PC-3 (cell line): ENCODE results near the gene RPS19BP1. TPM values are rescaled to one million over a fixed set of nuclear protein-coding genes. Genes with fewer than 3 reads are reported as not detected.
A peak's percentile ranks its signal among the peaks of the same experiment; 100 is the strongest.

Experiments used
- ATAC-seq: fragments of 200-7000 bp; cut with Tn5 transposase; 2 replicates; pipeline ENCODE4 v1.9.1; 2020; ENCODE audit warnings: mild to moderate bottlenecking, moderate library complexity
- BruUV-seq: library from RNA; stranded (reverse); fragments of 400-500 nt; replicated peaks from 2 replicates; lab custom pipeline; 2021; lab: Mats Ljungman, UMichigan
- CTCF ChIA-PET: fragments of 300-600 bp; sonication (Branson Sonifier 250); formaldehyde crosslinking; loops from one replicate; lab custom pipeline; 2022; ENCODE audit warnings: antibody characterized with exemption; lab: Charles Lee
- POLR2A ChIA-PET: fragments of 300-600 bp; sonication (Branson Sonifier 250); formaldehyde crosslinking; loops from one replicate; lab custom pipeline; 2022; ENCODE audit warnings: antibody characterized with exemption; ENCODE audit not compliant: unreplicated experiment; lab: Charles Lee
- DNase-seq: peaks from one replicate; pipeline ENCODE4 v3.0.0-alpha.2; 2015
- H2AFZ ChIP-seq: fragments of 300-600 bp; sonication (generic); 2 replicates; pipeline ENCODE4 v1.6.0; 2016; ENCODE audit warnings: antibody characterized with exemption, low read length
- H3F3A ChIP-seq: fragments of 300-600 bp; sonication (generic); one replicate; pipeline ENCODE4 v1.6.0; 2017; ENCODE audit warnings: antibody characterized with exemption, low read length, control low read depth, mild to moderate bottlenecking; ENCODE audit not compliant: unreplicated experiment
- H3K27ac ChIP-seq: fragments of 300-600 bp; sonication (generic); 2 replicates; pipeline ENCODE4 v1.5.1; 2016; ENCODE audit warnings: mild to moderate bottlenecking, low read length
- H3K27me3 ChIP-seq: fragments of 300-600 bp; sonication (generic); 2 replicates; pipeline ENCODE4 v1.6.1; 2016; ENCODE audit warnings: low read length, mixed read lengths
- H3K36me3 ChIP-seq: fragments of 300-600 bp; sonication (generic); 2 replicates; pipeline ENCODE4 v1.6.1; 2016; ENCODE audit warnings: low read depth, mixed run types, low read length, mixed read lengths
- H3K4me1 ChIP-seq: fragments of 300-600 bp; sonication (generic); 2 replicates; pipeline ENCODE4 v1.5.1; 2016; ENCODE audit warnings: low read length; ENCODE audit not compliant: insufficient read depth
- H3K4me2 ChIP-seq: fragments of 300-600 bp; sonication (generic); 2 replicates; pipeline ENCODE4 v1.6.0; 2016; ENCODE audit warnings: low read length
- H3K4me3 ChIP-seq: fragments of 300-600 bp; sonication (generic); 2 replicates; pipeline ENCODE4 v1.5.1; 2016; ENCODE audit warnings: mild to moderate bottlenecking, low read length, mixed read lengths
- H3K79me2 ChIP-seq: fragments of 300-600 bp; sonication (generic); 2 replicates; pipeline ENCODE4 v1.6.1; 2017; ENCODE audit warnings: low read length, mixed read lengths
- H3K9ac ChIP-seq: fragments of 300-600 bp; sonication (generic); 2 replicates; pipeline ENCODE4 v1.6.0; 2016; ENCODE audit warnings: mild to moderate bottlenecking, low read length
- H3K9me2 ChIP-seq: fragments of 300-600 bp; sonication (generic); replicated peaks from 2 replicates; pipeline ENCODE4 v1.6.1; 2016; ENCODE audit warnings: mixed run types, low read length, mixed read lengths
- H3K9me3 ChIP-seq: fragments of 300-600 bp; sonication (generic); 2 replicates; pipeline ENCODE4 v1.6.1; 2016; ENCODE audit warnings: low read length, mixed read lengths
- H4K20me1 ChIP-seq: fragments of 300-600 bp; sonication (generic); 2 replicates; pipeline ENCODE4 v1.6.1; 2016; ENCODE audit warnings: low read length, mixed read lengths
- CTCF ChIP-seq: fragments of 300-600 bp; sonication (generic); conservative IDR thresholded peaks from 2 replicates; pipeline ENCODE4 v1.5.1; 2017; ENCODE audit warnings: antibody characterized with exemption, low read depth, mild to moderate bottlenecking, low read length
- EZH2 ChIP-seq: fragments of 300-600 bp; sonication (generic); IDR thresholded peaks from one replicate; pipeline ENCODE4 v1.6.1; 2017; ENCODE audit warnings: antibody characterized with exemption, mild to moderate bottlenecking, low read length; ENCODE audit not compliant: unreplicated experiment
- EZH2phosphoT487 ChIP-seq: fragments of 300-600 bp; sonication (generic); IDR thresholded peaks from 2 replicates; pipeline ENCODE4 v1.6.1; 2018; ENCODE audit warnings: mild to moderate bottlenecking, antibody characterized with exemption, low read length, borderline replicate concordance
- intact Hi-C: fragments of 100-400 bp; cut with micrococcal nuclease; formaldehyde crosslinking; loops from 2 replicates; pipeline ENCODE4 v1.9.0; 2023
- total RNA-seq: library from RNA; depleted of rRNA; stranded (reverse); fragments of >200 nt; gene quantifications from 2 replicates; pipeline ENCODE4 v1.2.3, GENCODE V29; 2014

Gene RPS19BP1
- total RNA-seq, 1 experiment from 2014 or later, result 253 TPM

DNA sequence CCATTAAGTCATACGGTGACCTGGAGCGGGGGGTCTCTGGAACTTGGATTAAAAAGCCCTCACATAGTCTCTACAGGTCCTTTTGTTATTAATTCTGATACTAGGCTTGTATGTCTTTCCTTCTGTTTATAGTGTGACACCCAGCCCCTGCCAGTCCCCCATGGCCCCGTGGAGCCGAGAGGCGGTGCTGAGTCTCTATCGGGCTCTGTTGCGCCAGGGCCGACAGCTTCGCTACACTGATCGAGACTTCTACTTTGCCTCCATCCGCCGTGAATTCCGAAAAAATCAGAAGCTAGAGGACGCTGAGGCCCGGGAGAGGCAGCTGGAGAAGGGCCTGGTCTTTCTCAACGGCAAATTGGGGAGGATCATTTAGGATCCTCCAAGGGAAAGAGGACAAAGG is 28.5 kb downstream of the RPS19BP1 start:
- H3K9ac ChIP-seq, result no peak overlapping the region
- 0 out of 2 replicates have a peak overlapping the region, but pooled peaks have one; percentile 78 for H3K4me2 ChIP-seq
- no peak overlapping the region for H3K4me3 ChIP-seq
- no peak overlapping the region for H2AFZ ChIP-seq
- CTCF ChIA-PET, result no interaction called here
- H3K9me2 ChIP-seq, result no peaks in the 10 kb centered on the region
- H3K79me2 ChIP-seq, result peaks cover 61% of the 10 kb centered on the region
- H3K9me3 ChIP-seq, result no peaks in the 10 kb centered on the region
- no peaks in the 10 kb centered on the region for H4K20me1 ChIP-seq
- POLR2A ChIA-PET, result no interaction called here
- ATAC-seq (no peak), DNase-seq (no peak)
- H3K36me3 ChIP-seq, result peaks cover 34% of the 10 kb centered on the region; the same call in 1 of the 2 replicates
- no peaks in the 10 kb centered on the region for H3F3A ChIP-seq
- TF ChIP-seq EZH2phosphoT487, result no peak
- TF ChIP-seq CTCF, result no peak
- TF ChIP-seq EZH2, result no peak
- no peaks in the 10 kb centered on the region for H3K27me3 ChIP-seq
- no peak overlapping the region for H3K27ac ChIP-seq
- H3K4me1 ChIP-seq, result peaks cover 17% of the 10 kb centered on the region
- BruUV-seq, result no TSS peak
- intact Hi-C loops, result no loop called here

DNA sequence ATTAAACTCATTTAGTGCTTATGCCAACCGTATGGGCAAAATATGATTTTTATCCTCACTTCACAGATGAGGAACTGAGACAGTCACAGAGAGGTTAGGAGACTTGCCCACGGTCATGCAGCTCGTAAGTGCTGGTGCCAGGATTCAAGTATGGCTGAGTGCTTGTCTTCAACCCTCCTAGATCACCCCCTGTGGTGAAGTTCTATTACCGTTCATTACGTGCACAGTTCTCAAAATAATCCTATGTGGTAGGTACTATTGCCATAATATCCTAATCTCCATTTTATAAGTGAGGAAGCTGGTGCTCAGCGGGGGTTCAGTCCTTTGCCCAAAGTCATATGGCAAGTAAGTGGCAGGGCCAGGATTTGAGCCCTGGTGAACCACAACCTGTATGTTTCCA is 28.9 kb downstream of the RPS19BP1 start:
- peak overlapping the region; percentile 93 for H3K4me3 ChIP-seq
- no peak overlapping the region for H2AFZ ChIP-seq
- H3K9me3 ChIP-seq, result no peaks in the 10 kb centered on the region
- peaks cover 57% of the 10 kb centered on the region for H3K79me2 ChIP-seq
- intact Hi-C loops, result no loop called here
- H3K9ac ChIP-seq, result peak overlapping the region; percentile 94; the same call in 1 of the 2 replicates
- H3K4me1 ChIP-seq, result peaks cover 17% of the 10 kb centered on the region
- no TSS peak for BruUV-seq
- ChIA-PET POLR2A (no interaction called here), CTCF (no interaction called here)
- ATAC-seq (no peak), DNase-seq (no peak)
- H3K27me3 ChIP-seq, result no peaks in the 10 kb centered on the region
- no peaks in the 10 kb centered on the region for H3F3A ChIP-seq
- no peaks in the 10 kb centered on the region for H3K9me2 ChIP-seq
- H3K36me3 ChIP-seq, result peaks cover 34% of the 10 kb centered on the region; the same call in 1 of the 2 replicates
- H3K27ac ChIP-seq, result no peak overlapping the region
- H4K20me1 ChIP-seq, result no peaks in the 10 kb centered on the region
- no peak for TF ChIP-seq CTCF
- TF ChIP-seq EZH2, result no peak
- TF ChIP-seq EZH2phosphoT487, result no peak
- H3K4me2 ChIP-seq, result peak overlapping the region; percentile 78

GRCh38 chr22:39502789-39503409 is 29.6 kb downstream of the RPS19BP1 start:
- intact Hi-C loops, result no loop called here
- Histone ChIP-seq H3K9me3 (no peaks in the 10 kb centered on the region), H3K9me2 (no peaks in the 10 kb centered on the region), H2AFZ (peak overlapping the region; percentile 78), H3K27ac (peak overlapping the region; percentile 25; the same call in 1 of the 2 replicates), H3F3A (no peaks in the 10 kb centered on the region), H4K20me1 (no peaks in the 10 kb centered on the region), H3K79me2 (peaks cover 50% of the 10 kb centered on the region), H3K4me1 (peaks cover 17% of the 10 kb centered on the region), H3K36me3 (peaks cover 27% of the 10 kb centered on the region; the same call in 1 of the 2 replicates), H3K4me2 (peak overlapping the region; percentile 78), H3K4me3 (peak overlapping the region; percentile 93), H3K27me3 (no peaks in the 10 kb centered on the region), H3K9ac (peak overlapping the region; percentile 94)
- POLR2A ChIA-PET, result no interaction called here
- peak; percentile 5; the same call in 1 of the 2 replicates for ATAC-seq
- no peak for TF ChIP-seq EZH2
- TF ChIP-seq EZH2phosphoT487, result no peak
- TF ChIP-seq CTCF, result no peak
- DNase-seq, result no peak
- CTCF ChIA-PET, result no interaction called here
- TSS peak; percentile 50 for BruUV-seq
